ENCODE results near the gene CA12. TPM values are rescaled to one million over a fixed set of nuclear protein-coding genes. Genes with fewer than 3 reads are reported as not detected.

The CA12 gene
- total and polyA plus RNA-seq, 2 of the 8 experiments (the other 6 are each of a cell fraction or from before 2014, with no cell fraction given) = 4.7 to 4.9 TPM

- no peak for FAIRE-seq
- Histone ChIP-seq H3K9ac (replicated peaks in 1 of 4; ENCODE audit: extremely low read depth in 1 of 4, low read depth in 3 of 4, low read length in 3 of 4) (no peak overlapping the region), H3K27ac (ENCODE audit: low read depth, low read length) (no peak overlapping the region)
- TF ChIP-seq KDM4A (IDR thresholded peaks at IDR 0.05; ENCODE audit: low read depth, low read length, severe bottlenecking) (no peak), CHD2 (IDR thresholded peaks at IDR 0.05; ENCODE audit: low read length) (no peak), GTF2F1 (IDR thresholded peaks at IDR 0.05; ENCODE audit: borderline replicate concordance, low read depth, low read length) (no peak), CHD1 (IDR thresholded peaks at IDR 0.05; ENCODE audit: low read depth, low read length) (no peak), KDM5A (IDR thresholded peaks at IDR 0.05; ENCODE audit: low read length) (no peak), RBBP5 (IDR thresholded peaks at IDR 0.05; ENCODE audit: borderline replicate concordance, low read depth, low read length) (no peak), CEBPB (IDR thresholded peaks at IDR 0.05; ENCODE audit: low read depth, low read length) (no peak), RNF2 (IDR thresholded peaks at IDR 0.05; ENCODE audit: borderline replicate concordance, low read depth, low read length, missing control alignments, poor library complexity, severe bottlenecking) (no peak), MAFK (IDR thresholded peaks at IDR 0.05; ENCODE audit: low read depth, low read length) (no peak), USF2 (IDR thresholded peaks at IDR 0.05; ENCODE audit: low read length) (no peak), SUZ12 (IDR thresholded peaks at IDR 0.05; ENCODE audit: low read length) (no peak), CTBP2 (IDR thresholded peaks at IDR 0.05; ENCODE audit: borderline replicate concordance, insufficient read depth, insufficient read length, low read length) (no peak), KDM1A (IDR thresholded peaks at IDR 0.05; ENCODE audit: borderline replicate concordance, low read length) (no peak)
Observed at GRCh38 chr15:63292241-63292640, 89.4 kb downstream of the CA12 start.

More at GRCh38 chr15:63292241-63292640, 89.4 kb downstream of the CA12 start:
- H3K18ac ChIP-seq (ENCODE audit: extremely low read depth, low read length) = no peak overlapping the region
- H3K9me3 ChIP-seq (ENCODE audit: insufficient read depth in 2 of 2, low read depth in 1 of 2, low read length in 1 of 2) = no peaks in the 10 kb centered on the region
- no peak overlapping the region for H2BK5ac ChIP-seq (ENCODE audit: low read depth, low read length)
- no peak overlapping the region for H3K4ac ChIP-seq (replicated peaks; ENCODE audit: insufficient read length, low read depth, low read length)
- H3K27me3 ChIP-seq (replicated peaks in 1 of 4; ENCODE audit: control insufficient read depth in 3 of 4, extremely low read depth in 1 of 4, insufficient read depth in 3 of 4, low read length in 3 of 4) = no peaks in the 10 kb centered on the region
- H2AFZ ChIP-seq (ENCODE audit: low read length) = no peak overlapping the region
- H2AK5ac ChIP-seq (ENCODE audit: low read depth, low read length) = no peak overlapping the region
- H4K8ac ChIP-seq (ENCODE audit: extremely low read depth, insufficient read depth, low read length) = no peak overlapping the region
- H3K4me3 ChIP-seq (ENCODE audit: extremely low read depth in 1 of 4, insufficient read depth in 2 of 4, low read depth in 3 of 4, low read length in 4 of 4) = no peak overlapping the region
- H3K4me1 ChIP-seq (replicated peaks in 1 of 4; ENCODE audit: control insufficient read depth in 3 of 4, insufficient read depth in 4 of 4, low read length in 3 of 4) = no peaks in the 10 kb centered on the region
- no peaks in the 10 kb centered on the region for H3K23me2 ChIP-seq (ENCODE audit: low read depth, low read length)
- no peak overlapping the region for H3K23ac ChIP-seq (ENCODE audit: insufficient read length)
- WGBS, 2 experiments (ENCODE audit: extremely low coverage in 1 of 2, insufficient coverage in 1 of 2, insufficient read length in 1 of 2, insufficient replicate concordance in 2 of 2, low coverage in 1 of 2, low lambda C conversion rate in 2 of 2, missing lambda C conversion rate in 1 of 2) = 96% methylated on average over 3 of the region's 3 CpGs; no CpG with 5 or more reads in 1 of the 2 experiments
- peaks cover 0 to 3% of the 10 kb centered on the region in 2 experiments for H4K20me1 ChIP-seq (replicated peaks in 1 of 2; ENCODE audit: control insufficient read depth in 1 of 2, insufficient read depth in 2 of 2, low read length in 2 of 2)
- H4K5ac ChIP-seq (ENCODE audit: insufficient read length, low read depth, low read length) = no peak overlapping the region
- no peak overlapping the region for H3K56ac ChIP-seq (replicated peaks; ENCODE audit: insufficient read length, low read depth, low read length)
- no peaks in the 10 kb centered on the region; a peak in 1 of 8 replicates for H3K36me3 ChIP-seq (ENCODE audit: control insufficient read depth in 2 of 4, insufficient read depth in 4 of 4, low read length in 3 of 4)
- no peak overlapping the region for H4K91ac ChIP-seq (replicated peaks; ENCODE audit: insufficient read length, low read length)
- no peak overlapping the region for H3K4me2 ChIP-seq (ENCODE audit: insufficient read depth in 1 of 2, low read depth in 2 of 2, low read length in 2 of 2)
- ChIA-PET POLR2A (ENCODE audit: partially characterized antibody) (interaction anchor here (0.6 to 1.4 kb wide), 3 partner anchors 16 to 169 kb away, joined by 3 to 5 read pairs (median 3); no protein-coding TSS in a partner anchor), CTCF (ENCODE audit: partially characterized antibody) (interaction anchor here (0.6 to 6.5 kb wide), 6 partner anchors 10 to 266 kb away, joined by 3 to 25 read pairs (median 7); no protein-coding TSS in a partner anchor)
- H3K14ac ChIP-seq (ENCODE audit: insufficient read length) = no peak overlapping the region
- H3K79me2 ChIP-seq (ENCODE audit: control insufficient read depth in 1 of 2, insufficient read depth in 2 of 2, low read length in 2 of 2) = no peaks in the 10 kb centered on the region
- no peaks in the 10 kb centered on the region for H3K79me1 ChIP-seq (ENCODE audit: low read depth, low read length)
- no peak overlapping the region for H2BK12ac ChIP-seq (ENCODE audit: low read depth, low read length)
- H2BK120ac ChIP-seq (replicated peaks; ENCODE audit: low read depth, low read length) = no peak overlapping the region
- no peak overlapping the region for H2BK20ac ChIP-seq (ENCODE audit: low read length)
- DNase-seq (ENCODE audit: low read depth in 1 of 2, low spot score in 2 of 2) = no peak
- H2BK15ac ChIP-seq (ENCODE audit: low read length) = no peak overlapping the region
